HG03108 (cell line): ENCODE results near the gene NUCB1.
"Not testable (repeated sequence)": the region's sequence is repeated elsewhere in the genome, so short reads cannot be mapped to it uniquely, and the experiment has no call there.

Source experiments
- ATAC-seq: cut with Tn5 transposase; IDR thresholded peaks from one replicate; pipeline ENCODE4 v1.9.1; 2021; ENCODE audit warnings: moderate library complexity; ENCODE audit not compliant: unreplicated experiment

NUCB1 gene

GRCh38 chr19:48874303-48875135 is 25.6 kb upstream of the NUCB1 start:
- ATAC-seq = no peak

GRCh38 chr19:48876043-48876981 is 23.8 kb upstream of the NUCB1 start:
- not testable (repeated sequence) for ATAC-seq

DNA sequence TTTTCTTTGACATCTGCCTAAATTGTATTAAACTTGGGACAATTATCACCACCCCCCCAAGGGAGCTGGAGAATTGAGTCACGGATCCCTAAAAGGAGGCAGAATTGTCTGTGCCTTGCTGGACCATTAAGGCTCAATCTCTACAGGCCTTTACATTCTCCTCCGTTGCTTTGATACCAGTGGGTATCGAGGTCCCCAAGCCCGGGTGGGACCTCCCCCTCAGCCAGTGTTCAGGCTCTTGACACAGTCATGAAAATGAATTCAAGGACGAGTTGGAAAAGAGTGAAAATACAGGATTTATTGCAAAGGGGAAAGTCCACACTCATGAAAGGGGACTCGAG is 22.3 kb upstream of the NUCB1 start:
- no peak for ATAC-seq

GRCh38 chr19:48878196-48879024 is 21.7 kb upstream of the NUCB1 start:
- ATAC-seq = no peak

DNA sequence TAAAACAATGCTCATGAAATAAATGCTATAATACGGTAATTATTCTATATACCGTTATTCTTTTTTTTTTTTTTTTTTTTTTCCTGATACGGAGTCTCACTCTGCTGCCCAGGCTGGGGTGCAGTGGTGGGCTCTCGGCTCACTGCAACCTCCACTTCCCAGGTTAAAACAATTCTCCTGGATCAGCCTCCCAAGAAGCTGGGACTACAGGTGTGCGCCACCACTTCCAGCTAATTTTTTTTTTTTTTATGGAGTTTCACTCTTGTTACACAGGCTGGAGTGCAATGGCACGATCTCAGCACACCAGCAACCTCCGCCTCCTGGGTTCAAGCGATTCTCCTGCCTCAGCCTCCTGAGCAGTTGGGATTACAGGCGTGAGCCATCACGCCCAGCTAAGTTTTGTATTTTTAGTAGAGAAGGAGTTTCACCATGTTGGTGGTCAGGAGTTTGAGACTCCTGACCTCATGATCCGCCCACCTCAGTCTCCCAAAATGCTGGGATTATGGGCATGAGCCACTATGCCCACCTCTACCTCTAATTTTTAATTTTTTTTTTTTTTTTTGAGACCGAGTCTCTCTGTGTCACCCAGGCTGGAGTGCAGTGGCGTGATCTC is 21.0 kb upstream of the NUCB1 start:
- ATAC-seq = no peak

DNA sequence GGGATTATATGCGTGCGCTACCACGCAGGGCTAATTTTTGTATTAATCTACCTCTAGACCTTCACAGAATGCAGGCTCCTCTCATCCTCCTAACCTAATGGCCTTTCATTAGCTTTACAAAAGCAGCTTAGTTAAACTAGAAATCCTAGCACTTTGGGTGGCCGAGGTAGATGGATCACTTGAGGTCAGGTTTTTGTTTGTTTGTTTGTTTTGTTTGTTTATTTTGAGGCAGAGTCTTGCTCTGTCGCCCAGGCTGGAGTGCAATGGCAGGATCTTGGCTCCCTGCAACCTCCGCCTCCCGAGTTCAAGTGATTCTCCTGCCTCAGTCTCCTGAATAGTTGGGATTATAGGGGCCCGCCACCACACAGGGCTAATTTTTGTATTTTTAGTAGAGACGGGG is 20.4 kb upstream of the NUCB1 start:
- ATAC-seq = not testable (repeated sequence)

DNA sequence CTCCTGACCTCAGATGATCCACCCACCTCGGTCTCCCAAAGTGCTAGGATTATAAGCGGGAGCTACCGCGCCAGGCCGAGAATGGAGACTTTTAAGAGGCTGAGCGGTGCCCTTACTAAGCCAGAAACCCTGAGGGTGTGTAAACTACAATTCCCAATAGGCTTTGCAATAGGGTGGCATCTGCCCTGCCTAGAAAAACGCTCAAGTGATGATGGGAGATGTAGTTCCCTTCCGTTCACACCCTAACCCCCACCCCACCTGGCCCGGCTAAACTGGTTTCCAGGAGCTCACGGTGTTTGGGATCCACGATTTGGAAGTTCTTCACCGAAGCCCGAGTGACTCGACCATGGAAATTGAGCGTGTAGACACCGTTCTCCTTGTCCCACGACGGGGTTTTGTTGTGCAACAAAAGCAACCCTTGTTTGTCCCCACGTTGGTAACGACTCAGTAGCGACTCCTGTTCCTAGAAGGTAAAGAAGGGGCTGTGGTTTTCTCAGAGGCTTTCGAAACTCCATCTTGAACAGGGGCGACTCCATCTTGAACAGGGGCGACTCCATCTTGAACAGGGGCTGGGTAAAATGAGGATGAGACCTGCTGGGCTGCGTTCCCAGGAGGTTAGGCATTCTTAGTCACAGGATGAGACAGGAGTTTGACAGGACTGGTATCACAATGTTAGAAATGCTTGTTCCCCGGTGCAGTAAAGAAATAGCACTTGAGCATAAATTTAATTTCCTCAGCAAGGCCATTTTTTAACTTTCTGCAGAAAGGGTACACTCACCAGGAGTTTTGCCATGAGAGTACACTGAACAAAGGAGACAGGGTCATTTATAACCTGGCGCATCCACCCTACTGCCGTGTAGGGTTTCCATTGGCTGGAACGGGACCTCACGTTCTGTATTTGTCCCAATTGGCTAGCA is 18.1 kb upstream of the NUCB1 start:
- ATAC-seq = no peak

GRCh38 chr19:48883726-48884125 is 16.4 kb upstream of the NUCB1 start:
- ATAC-seq = no peak

GRCh38 chr19:48887861-48888612 is 12.1 kb upstream of the NUCB1 start:
- no peak for ATAC-seq

GRCh38 chr19:48889496-48889895 is 10.6 kb upstream of the NUCB1 start:
- ATAC-seq = not testable (repeated sequence)

DNA sequence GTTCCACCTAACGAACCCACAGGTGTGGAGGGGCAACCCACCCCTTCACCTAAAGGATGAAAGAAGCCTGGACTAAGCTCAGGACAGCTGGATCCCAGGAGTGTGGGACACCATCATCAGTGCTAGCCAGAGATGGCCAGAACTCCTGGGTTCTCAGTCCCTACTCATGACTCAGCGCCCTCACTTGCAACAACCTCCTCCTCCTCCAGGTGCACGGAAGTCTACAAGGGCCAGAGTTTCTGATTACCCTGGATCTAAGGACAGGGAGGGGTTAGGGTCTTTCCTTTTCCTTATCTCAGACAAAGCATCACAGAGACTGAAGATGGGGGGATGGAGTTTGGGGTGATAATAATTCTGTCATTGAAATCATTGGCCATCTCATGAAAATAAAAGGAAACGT is 9.6 kb upstream of the NUCB1 start:
- no peak for ATAC-seq

GRCh38 chr19:48895226-48895625 is 4.9 kb upstream of the NUCB1 start:
- ATAC-seq = no peak

DNA sequence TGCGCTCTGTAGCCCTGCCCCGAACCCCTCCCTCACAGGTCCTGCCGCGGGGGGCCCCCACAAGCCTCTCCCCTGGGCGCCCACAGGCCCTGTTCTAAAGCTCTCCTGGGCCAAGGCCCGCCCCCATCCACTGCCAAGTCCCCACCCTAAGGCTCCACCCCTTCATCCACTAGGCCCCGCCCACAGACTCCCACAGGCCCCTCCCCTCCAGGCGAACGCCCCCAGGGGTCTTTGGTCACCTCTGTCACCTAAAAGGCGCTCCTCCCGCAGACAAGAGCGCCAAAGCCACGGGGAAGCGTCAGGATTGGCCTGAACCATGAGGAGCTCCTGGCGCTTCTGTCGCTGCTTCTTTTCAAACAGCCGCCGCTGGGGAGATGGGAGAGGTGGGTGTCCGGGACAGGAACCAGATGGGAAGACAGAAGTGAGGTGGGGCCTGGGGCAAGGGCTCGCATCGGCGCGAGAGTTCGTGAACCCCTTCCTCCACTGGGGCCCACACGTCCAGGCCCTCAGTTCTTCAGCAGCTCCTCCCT is 3.9 kb upstream of the NUCB1 start:
- ATAC-seq = no peak

- no peak for ATAC-seq
These were observed 2.9 kb upstream of the NUCB1 start for GRCh38 chr19:48897181-48897580.

DNA sequence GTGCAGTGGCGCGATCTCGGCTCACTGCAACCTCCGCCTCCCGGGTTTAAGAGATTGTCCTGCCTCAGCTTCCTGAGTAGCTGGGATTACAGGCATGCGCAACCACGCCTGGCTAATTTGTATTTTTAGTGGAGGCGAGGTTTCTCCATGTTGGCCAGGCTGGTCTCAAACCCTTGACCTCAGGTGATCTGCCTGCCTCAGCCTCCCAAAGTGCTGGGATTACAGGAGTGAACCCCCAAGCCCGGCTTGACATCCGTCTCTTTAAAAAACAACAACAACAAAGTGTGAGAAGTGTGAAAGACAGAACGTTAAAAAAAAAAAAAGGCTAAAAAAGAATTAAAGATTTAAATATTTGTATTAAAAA is 744 bp upstream of the NUCB1 start:
- ATAC-seq = not testable (repeated sequence)

- no peak for ATAC-seq
These were observed 630 bp downstream of the NUCB1 start for GRCh38 chr19:48900477-48901406.

- ATAC-seq = not testable (repeated sequence)
These were observed 2.2 kb downstream of the NUCB1 start for GRCh38 chr19:48902291-48902690.

- not testable (repeated sequence) for ATAC-seq
These were observed 3.7 kb downstream of the NUCB1 start for GRCh38 chr19:48903788-48904187.
